GM19324 (cell line): ENCODE data around the gene ACOT7.

Experiments
- ATAC-seq: cut with Tn5 transposase; IDR thresholded peaks from one replicate; pipeline ENCODE4 v1.9.1; 2021; ENCODE audit warnings: mild to moderate bottlenecking, moderate library complexity; ENCODE audit not compliant: unreplicated experiment, low FRiP score

ACOT7 gene

DNA sequence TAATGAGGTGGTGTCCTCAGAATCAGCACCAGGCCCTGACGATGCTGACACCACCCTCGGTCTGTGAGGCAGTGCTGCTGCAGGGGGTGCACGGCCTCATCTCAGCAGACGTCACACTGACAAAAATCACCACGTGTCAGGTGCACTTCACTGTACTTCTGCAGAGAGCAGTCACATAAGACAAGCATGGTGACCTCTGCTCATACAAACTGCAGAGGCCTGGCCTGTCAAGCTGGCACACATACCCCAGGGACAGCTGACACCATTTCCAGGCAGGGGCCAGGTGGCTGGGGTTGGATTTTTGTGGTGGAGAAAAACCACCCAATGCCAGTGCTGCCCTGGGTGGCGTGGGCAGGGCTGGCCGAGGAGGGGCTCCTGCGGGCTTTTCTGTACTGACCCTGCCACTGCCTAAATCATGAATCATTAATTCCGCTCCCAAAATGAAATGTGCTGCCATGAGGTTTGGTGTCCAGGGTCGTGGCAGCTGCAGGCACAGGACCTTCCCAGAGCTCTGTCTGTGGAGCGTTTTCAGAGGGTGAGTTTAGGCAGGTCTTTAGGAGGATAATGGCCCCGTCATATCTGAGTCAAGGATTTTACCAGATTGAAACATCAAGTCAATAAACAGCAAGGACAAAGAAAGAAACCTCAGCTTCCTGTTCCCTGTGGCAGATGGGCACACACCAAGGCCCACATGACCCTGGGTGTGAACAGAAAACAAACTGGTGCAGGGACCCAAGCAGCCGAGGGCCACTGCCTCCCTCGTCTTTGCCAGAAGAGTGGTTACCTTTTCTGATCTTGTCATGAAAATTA, 99.3 kb downstream of the ACOT7 start:
- ATAC-seq = no peak

GRCh38 chr1:6292102-6292501, 101.5 kb downstream of the ACOT7 start:
- ATAC-seq = no peak

DNA sequence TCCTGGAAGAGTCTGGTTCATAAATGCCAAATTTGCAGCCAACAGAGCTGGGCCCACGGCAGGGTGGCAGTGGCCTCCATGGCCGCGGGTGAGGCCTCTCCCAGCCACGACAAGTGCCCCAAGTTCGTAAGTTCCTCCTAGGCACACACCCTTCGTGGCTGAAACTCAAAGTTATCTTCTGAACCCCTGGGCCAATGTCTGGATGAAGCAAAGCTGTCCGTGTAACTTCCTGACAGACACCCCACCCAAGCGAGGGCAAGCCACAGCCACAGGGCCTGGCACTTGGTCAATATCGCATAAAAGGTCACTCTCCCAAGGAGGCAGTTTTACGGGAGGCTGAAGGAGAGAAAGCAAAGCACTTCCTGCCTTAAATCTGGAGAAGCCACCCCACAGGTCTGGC, 104.9 kb downstream of the ACOT7 start:
- ATAC-seq = no peak

DNA sequence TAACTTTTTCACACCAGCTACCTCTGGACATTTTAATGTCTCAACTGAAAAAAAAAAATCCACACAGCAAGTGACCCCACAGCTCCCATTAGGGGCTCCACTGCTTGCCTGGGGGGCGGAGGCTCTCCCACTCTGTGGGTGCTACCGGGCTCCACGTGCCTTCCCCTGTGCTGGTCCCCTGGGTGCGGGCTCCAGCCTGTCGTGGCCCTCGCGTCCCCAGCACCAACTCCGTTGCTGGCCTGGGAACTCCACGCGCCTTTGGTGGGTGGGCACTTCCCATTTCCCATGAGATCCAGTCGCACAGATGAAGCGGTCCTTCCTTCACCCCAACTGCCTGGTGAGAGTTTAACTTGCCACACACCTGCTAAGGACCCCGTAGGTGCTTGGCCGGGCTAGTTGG, 105.5 kb downstream of the ACOT7 start:
- no peak for ATAC-seq

GRCh38 chr1:6287431-6287886, 106.1 kb downstream of the ACOT7 start:
- no peak for ATAC-seq

DNA sequence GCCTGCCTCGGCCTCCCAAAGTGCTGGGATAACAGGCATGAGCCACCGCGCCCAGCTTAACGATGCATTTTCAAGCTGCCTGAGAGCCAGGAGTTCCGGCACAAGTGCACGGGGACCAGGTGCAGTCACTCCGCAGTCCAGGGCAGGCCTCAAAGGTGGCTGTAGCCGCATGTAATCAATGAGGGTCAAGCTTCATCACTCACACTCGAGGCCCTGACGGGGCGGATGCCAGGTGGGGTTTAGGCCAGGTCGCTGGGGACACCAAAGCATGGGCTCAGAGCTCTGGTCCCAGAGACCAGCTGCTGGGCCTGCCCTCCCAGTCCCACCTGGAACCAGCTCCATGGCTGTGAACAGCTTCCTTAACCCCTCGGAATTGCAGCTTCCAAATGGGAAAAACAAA, 106.5 kb downstream of the ACOT7 start:
- no peak for ATAC-seq

- ATAC-seq = no peak
Observed at GRCh38 chr1:6286266-6286665, 107.3 kb downstream of the ACOT7 start.

- no peak for ATAC-seq
Observed at GRCh38 chr1:6285336-6285735, 108.2 kb downstream of the ACOT7 start.

- no peak for ATAC-seq
Observed at GRCh38 chr1:6282577-6283270, 110.8 kb downstream of the ACOT7 start.

- no peak for ATAC-seq
Observed at GRCh38 chr1:6281511-6282402, 111.8 kb downstream of the ACOT7 start.

DNA sequence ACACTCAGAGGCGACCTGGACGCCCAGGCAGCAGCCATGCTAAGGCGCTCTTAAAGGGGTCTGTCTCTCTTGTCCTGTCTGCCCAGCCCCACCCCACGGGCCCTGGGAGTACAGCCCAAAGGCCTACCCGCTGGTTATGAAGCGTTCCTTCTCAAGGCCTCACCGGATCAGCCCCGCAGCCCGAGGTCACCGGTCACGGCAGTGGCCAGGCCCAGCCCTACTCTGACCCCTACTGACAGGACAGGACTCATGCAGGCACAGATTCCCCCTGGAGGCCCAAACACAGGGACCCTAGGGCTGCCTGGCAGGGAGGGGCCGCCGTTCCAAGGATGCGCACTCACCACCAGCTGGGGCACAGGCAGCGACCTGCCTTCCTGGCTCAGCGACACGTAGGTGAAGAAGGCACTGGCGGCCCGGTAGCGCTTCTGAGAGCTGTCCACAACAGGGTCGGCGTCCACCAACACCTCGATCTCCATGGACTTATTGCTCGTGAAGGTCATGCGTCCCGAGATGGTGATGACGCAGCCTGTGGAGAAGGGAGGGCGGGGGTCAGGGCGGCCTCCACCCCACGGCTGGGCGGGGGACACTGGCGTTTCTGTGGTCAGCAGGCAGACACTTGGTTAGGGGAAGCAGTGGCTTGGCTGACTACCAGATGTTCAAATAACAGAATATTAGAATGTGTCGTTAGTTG, 112.7 kb downstream of the ACOT7 start:
- ATAC-seq = no peak

DNA sequence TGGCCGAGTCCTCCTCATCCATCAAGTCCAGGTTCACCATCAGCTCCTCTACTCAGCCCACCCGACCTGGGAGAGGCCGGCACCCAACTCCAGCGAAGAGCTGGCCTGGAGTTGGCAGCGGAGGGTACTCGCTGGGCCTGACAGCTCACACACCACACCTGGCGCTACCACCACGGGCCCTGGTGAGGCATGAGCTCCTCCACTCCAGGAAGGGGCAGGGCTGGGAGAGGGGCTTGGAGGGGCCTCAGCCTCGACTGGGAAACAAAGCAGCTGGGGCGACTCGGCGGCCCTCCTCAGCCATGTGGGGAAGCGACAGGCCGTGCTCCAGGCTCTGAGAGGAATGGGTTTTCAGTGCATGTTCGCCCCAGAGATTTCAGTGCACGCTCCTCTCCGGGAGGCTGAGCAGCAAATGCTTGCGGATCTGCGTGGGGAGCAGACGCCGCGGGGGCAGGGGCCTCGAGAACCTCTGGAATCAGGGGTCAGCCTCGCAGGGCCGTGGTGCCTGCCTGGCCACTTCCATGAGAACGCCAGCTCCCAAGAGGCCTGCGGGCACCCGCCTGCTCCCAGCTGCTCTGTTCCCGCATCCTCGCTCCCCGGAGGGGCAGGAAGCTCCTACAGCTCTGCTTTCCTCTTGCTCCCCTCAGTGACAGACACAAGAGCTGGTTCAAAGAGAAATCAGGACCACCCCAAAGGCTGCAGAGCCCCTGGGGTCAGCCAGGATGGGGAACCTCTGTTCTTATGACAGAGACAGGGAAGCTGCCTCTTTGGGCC, 113.8 kb downstream of the ACOT7 start:
- no peak for ATAC-seq

DNA sequence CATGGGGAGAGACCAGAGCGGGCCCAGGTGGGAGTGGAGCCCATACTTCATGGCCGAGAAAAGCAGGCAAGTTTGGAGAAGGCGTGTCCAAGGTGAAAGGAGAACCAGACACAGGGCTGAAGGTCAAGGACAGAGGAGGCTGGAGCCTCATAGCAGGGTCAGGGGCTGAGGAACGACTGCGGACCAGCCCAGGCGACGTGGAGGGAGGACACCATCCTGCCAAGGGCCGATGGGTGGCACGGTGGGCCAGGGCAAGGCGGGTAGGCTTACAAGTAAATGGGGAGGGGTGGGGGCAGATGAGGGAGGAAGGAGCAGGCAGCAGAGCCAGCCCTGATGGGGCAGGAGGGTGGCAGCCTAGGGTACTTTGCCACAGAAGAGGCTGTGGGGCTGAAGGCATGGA, 114.5 kb downstream of the ACOT7 start:
- ATAC-seq = no peak

GRCh38 chr1:6278263-6278662, 115.3 kb downstream of the ACOT7 start:
- ATAC-seq = no peak

- ATAC-seq = no peak
Observed at GRCh38 chr1:6276811-6277555, 116.6 kb downstream of the ACOT7 start.

DNA sequence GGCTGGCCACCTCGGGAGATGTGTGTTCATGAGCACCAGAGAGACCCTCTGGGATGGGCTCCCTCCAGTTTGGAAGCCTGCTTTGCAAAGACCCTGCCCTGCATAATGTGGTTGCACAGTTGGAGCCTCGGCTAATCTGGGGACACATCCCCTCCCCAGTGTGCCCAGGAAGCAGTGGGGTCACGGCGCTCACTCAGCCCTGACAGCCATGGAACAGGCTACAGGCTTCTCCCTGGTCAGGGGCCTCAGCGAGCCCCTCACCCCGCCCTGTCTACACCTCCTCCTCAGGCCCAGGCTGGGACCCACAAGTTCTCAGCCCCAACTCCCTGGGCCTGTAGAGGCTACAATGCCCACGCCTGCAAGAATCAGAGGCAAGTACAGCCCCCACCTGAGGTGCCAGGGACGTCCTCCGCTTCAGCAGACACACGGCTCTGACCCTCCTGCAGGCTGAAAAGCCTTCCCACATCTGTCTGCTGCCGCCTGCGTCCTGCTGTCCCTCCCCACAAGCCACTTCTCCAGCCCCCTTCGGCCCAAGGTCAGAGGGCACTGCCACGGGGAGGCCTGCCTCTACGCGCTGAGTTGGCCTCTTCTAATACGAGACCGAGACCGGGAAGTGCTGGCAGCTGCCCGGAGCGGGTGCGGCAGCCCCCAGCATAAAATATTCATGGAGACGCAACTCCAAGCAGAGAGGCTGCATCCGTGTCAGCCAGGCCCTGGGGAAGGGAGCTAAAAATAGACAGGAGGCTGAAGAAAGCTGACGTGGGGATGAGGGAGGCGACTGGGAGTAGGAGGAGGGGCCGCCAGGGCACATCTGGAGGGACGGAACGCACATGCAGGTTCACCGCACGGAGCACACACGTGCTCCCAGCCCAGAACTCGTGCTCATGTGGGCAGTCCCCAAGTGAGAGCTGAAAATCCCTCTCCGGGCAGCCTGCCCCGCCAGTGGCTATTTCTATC, 117.5 kb downstream of the ACOT7 start:
- no peak for ATAC-seq

DNA sequence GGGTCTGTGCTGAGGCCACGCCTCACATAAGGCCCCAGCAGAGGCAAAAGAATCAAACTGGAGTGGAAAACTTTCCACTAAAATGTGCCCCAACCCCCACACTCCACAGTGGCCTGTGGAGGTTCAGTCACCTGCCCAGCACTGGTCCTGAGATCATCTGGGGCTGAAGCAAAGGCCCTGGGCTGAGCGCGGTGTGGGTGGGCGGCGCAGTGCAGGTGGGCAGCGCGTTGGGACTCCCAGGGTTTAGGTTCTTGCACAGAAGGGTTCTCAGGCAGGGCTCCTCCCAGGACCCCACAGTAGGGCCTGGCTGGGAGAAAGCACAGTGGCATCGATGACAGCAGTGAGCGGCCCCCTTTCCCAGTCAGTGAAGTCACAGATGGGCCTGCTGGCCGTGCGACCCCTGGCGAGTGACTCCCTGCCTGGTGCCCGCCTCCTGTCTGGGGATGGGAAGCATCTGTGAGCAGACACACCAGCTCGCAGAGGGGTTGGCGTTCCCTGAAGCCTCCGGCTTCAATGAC, 118.9 kb downstream of the ACOT7 start:
- ATAC-seq = no peak

- ATAC-seq = no peak
Observed at GRCh38 chr1:6274102-6274501, 119.5 kb downstream of the ACOT7 start.
